IPS-15b (cell line): ENCODE data around the gene NMNAT3.
"Not testable (repeated sequence)": the region's sequence is repeated elsewhere in the genome, so short reads cannot be mapped to it uniquely, and the experiment has no call there.

ENCODE experiments used
- H3K27me3 ChIP-seq: one replicate; pipeline ENCODE4 v1.6.1; 2013; ENCODE audit warnings: low read length; ENCODE audit not compliant: control insufficient read depth, insufficient read depth
- H3K36me3 ChIP-seq: one replicate; pipeline ENCODE4 v1.6.1; 2013; ENCODE audit warnings: low read length; ENCODE audit not compliant: control insufficient read depth, insufficient read depth
- H3K4me1 ChIP-seq: one replicate; pipeline ENCODE4 v1.6.1; 2013; ENCODE audit warnings: mild to moderate bottlenecking, low read length; ENCODE audit not compliant: control insufficient read depth, insufficient read depth
- H3K4me3 ChIP-seq: one replicate; pipeline ENCODE4 v1.5.1; 2013; ENCODE audit warnings: low read depth, low read length
- H3K9ac ChIP-seq: one replicate; pipeline ENCODE4 v1.6.1; 2013; ENCODE audit warnings: low read depth, mild to moderate bottlenecking, low read length
- H3K9me3 ChIP-seq: one replicate; pipeline ENCODE4 v1.6.1; 2013; ENCODE audit warnings: mild to moderate bottlenecking, low read length; ENCODE audit not compliant: control insufficient read depth, insufficient read depth

Gene NMNAT3

DNA sequence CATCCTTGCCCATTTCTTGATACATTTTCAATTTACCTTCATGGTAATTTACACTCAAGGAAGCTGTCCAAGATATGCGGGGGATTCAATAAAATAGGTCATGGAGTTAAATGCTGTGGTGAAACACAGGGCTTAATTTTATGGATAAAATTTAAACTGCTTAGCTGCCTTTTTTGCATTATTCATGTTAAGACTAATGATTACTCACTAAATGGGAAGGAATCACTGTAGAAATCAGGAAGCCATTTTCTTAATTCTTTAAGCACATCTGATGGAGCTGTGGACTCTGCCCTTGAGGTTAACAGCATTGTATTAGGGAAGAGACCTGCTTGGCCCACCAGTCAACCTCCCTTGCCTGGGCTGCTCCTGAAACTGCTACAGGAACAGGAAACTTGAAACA lies 75.8 kb downstream of the NMNAT3 start:
- Histone ChIP-seq H3K36me3 (no peaks in the 10 kb centered on the region), H3K4me3 (no peak overlapping the region), H3K27me3 (no peaks in the 10 kb centered on the region), H3K9me3 (no peaks in the 10 kb centered on the region), H3K9ac (no peak overlapping the region), H3K4me1 (peaks cover 2% of the 10 kb centered on the region)

DNA sequence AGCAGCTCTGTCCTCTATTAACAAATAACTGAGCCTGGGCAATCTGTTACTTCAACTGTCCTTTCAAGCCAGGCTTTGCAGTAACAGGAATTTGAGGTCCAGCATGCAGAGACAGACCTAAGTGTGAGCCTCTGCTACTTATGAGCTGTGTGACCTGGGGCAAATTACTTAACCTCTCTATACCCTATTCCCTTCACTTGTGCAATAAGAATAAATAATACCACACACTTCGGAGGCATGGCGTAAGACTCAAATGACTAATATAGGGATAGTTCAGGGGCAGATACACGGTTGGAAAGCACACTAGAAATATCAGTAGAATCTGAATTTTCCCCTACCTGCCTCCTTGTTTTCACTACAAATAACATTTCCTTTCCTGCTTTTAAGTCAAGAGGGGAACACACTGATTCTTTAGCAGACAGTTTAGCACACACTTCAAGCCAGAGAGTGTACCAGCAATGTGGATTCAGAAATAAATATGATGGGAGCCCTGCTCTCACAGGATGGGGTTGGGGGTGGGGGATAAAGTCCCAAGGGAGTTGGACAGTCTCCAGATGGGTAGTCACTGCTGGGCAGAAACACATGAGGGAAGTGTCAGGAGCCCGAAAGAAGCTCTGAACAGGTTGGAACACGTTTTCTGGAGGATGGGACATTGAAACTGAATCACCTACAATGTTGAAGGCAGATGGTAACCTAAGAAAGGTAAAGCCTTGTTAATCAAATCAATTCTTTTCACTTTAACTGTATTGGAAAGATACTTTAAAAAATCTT lies 76.4 kb downstream of the NMNAT3 start:
- Histone ChIP-seq H3K9me3 (no peaks in the 10 kb centered on the region), H3K4me3 (no peak overlapping the region), H3K4me1 (peaks cover 2% of the 10 kb centered on the region), H3K36me3 (no peaks in the 10 kb centered on the region), H3K9ac (no peak overlapping the region), H3K27me3 (no peaks in the 10 kb centered on the region)

DNA sequence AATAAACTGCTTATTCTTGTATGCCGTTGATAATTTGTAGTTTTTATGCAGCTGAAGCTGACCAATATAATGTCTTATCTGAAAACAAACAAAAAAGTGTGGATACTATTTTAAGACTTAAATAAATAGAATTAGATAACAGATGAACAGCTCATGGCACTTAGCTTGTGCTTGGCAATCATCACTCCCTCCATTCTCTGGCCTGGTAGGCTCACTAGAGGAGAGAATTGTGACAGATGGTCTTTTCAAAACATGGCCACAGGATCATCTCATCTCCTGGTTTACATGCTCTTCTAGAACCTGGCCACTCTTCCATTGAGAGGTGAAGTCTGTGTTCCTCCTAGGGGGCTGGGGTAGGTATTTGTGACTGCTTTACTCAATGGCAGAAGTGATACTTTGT lies 79.8 kb downstream of the NMNAT3 start:
- Histone ChIP-seq H3K9ac (no peak overlapping the region), H3K36me3 (no peaks in the 10 kb centered on the region), H3K27me3 (no peaks in the 10 kb centered on the region), H3K9me3 (no peaks in the 10 kb centered on the region), H3K4me1 (peaks cover 2% of the 10 kb centered on the region), H3K4me3 (no peak overlapping the region)

DNA sequence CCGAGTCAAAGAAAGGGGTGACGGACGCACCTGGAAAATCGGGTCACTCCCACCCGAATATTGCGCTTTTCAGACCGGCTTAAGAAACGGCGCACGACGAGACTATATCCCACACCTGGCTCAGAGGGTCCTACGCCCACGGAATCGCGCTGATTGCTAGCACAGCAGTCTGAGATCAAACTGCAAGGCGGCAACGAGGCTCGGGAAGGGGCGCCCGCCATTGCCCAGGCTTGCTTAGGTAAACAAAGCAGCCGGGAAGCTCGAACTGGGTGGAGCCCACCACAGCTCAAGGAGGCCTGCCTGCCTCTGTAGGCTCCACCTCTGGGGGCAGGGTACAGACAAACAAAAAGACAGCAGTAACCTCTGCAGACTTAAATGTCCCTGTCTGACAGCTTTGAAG lies 86.6 kb downstream of the NMNAT3 start:
- not testable (repeated sequence) for H3K9ac ChIP-seq, H3K9me3 ChIP-seq, H3K4me1 ChIP-seq, H3K36me3 ChIP-seq, H3K4me3 ChIP-seq, H3K27me3 ChIP-seq

DNA sequence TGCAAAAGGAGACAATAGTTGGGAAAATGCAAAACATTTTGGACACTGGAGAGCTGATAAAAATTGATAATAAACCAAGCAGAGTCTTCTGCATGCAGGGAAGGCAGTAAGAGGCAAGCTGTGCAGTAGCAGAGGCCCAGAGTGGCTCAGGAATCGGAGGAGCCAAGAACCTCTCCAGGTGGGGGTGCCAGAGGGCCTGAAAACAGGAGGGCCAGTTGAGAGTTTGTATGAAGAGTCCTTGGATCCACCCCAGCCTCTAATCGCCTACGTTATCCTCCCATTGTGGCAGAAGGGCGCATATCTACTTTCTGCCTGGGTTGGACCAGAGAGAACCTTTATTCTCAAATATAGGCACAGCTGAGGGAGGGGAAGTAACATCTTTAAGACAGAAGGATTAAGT lies 89.3 kb downstream of the NMNAT3 start:
- H3K36me3 ChIP-seq, result no peaks in the 10 kb centered on the region
- no peaks in the 10 kb centered on the region for H3K9me3 ChIP-seq
- no peaks in the 10 kb centered on the region for H3K27me3 ChIP-seq
- no peaks in the 10 kb centered on the region for H3K4me1 ChIP-seq
- no peak overlapping the region for H3K4me3 ChIP-seq
- H3K9ac ChIP-seq, result no peak overlapping the region

DNA sequence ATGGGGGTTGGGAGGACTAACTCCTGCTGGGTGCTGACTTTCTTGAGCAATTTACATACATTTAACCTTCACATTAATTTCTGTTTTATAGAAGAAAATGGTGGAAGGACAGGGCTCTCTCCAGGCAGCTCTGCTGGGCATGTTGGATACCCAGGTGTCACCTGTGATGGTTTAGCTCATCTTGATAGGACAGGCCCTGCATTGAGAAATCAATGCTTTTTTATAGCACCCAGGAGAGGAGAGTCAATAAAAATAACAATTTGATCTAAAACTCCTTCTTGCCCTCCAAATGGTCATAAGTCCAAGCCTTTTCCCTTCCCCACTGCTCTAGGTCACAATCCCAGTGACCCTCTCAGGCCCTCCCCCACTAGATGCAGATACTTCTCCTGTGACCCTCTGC lies 90.0 kb downstream of the NMNAT3 start:
- no peaks in the 10 kb centered on the region for H3K4me1 ChIP-seq
- no peaks in the 10 kb centered on the region for H3K9me3 ChIP-seq
- no peak overlapping the region for H3K4me3 ChIP-seq
- H3K27me3 ChIP-seq, result no peaks in the 10 kb centered on the region
- H3K9ac ChIP-seq, result no peak overlapping the region
- no peaks in the 10 kb centered on the region for H3K36me3 ChIP-seq

DNA sequence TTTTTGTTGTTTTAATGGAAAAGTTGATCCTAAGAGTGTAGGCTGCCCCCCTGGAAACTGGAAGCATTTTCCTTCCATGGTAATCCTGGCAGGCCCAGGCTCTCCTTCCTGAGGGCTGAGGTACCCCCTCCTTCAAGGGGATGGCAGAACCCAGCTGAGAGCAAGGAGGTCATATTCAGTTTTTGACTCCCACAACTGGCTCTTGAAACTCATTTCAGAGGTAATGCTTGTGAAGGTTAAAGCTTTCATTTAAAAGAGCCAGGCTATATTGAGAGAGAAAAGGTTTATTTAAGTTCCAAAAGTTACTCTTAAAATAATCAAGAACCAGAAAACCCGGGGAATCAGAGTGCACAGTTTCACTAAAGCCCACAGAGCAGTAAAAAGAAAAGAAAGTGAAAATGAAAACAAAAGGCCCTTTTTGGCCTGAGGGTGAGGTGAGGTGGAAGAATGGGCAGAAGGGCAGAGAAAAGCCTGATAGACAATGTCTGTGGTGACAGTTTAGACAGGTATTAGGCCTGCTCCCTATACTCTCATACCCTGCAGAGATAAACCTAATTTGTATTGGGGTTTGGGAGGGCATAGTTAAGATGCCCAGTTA lies 91.3 kb downstream of the NMNAT3 start:
- no peaks in the 10 kb centered on the region for H3K36me3 ChIP-seq
- H3K9ac ChIP-seq, result no peak overlapping the region
- H3K9me3 ChIP-seq, result no peaks in the 10 kb centered on the region
- no peaks in the 10 kb centered on the region for H3K4me1 ChIP-seq
- no peak overlapping the region for H3K4me3 ChIP-seq
- no peaks in the 10 kb centered on the region for H3K27me3 ChIP-seq

DNA sequence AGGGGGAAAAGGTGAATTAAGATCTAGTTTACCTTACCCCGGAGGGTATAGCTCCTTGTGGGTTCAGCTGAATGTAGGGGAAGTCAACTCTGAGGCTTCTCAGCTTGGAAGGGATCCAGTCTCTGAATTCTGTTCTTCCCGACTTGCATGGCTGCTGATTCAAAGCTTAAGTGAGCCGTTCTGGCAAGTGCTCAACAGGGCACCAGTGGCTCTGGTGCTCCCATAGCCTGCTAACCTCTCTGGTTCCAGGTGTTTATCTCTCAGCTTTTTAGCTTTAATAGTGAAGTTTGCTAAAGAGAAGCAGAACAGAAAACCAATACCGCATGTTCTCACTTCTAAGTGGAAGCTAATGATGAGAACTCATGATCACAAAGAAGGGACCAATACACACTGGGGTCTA lies 92.0 kb downstream of the NMNAT3 start:
- H3K27me3 ChIP-seq, result no peaks in the 10 kb centered on the region
- H3K9ac ChIP-seq, result no peak overlapping the region
- H3K36me3 ChIP-seq, result no peaks in the 10 kb centered on the region
- H3K4me3 ChIP-seq, result no peak overlapping the region
- no peaks in the 10 kb centered on the region for H3K9me3 ChIP-seq
- no peaks in the 10 kb centered on the region for H3K4me1 ChIP-seq

DNA sequence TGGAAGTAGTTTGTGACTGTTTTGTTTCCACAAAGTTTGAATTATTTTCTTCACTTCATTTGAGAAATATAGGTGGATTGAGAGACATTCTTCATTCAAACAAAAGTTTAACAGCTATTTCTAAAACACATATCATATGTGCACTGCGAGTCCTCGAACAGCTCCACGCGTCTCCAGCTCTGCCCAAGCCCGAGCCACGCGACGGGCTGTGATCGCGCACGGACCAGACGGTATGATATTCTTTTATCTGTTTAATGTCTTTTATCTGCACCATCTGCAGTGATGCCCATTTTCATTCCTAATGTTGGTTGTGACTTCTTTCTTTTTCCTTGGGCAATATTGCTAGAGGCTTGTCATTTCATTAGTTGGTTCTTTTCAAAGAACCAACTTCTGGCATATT lies 94.1 kb downstream of the NMNAT3 start:
- H3K9ac ChIP-seq, H3K4me3 ChIP-seq, H3K36me3 ChIP-seq, H3K4me1 ChIP-seq, H3K27me3 ChIP-seq, H3K9me3 ChIP-seq: not testable (repeated sequence)

DNA sequence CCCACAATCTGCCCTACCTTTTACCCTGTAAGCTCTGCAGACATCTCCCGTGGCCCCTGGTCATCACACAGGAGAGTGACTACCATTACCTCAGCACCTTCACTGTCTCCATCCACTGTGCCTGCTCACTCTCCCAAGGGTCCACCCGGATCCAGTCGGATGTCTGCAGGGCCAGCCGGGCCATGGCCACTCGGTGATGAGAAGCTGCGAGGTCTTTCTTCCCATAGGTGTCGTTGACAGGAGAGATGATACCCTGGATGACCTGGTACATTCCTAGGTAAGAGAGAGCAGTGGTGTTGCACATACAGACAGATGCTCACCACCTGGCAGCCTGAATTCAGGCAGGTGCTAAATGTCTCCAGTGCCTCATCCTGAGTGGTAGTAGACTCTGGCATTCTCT lies 99.0 kb downstream of the NMNAT3 start:
- no peak overlapping the region for H3K9ac ChIP-seq
- no peaks in the 10 kb centered on the region for H3K9me3 ChIP-seq
- H3K4me3 ChIP-seq, result no peak overlapping the region
- H3K4me1 ChIP-seq, result no peaks in the 10 kb centered on the region
- H3K27me3 ChIP-seq, result no peaks in the 10 kb centered on the region
- no peaks in the 10 kb centered on the region for H3K36me3 ChIP-seq

DNA sequence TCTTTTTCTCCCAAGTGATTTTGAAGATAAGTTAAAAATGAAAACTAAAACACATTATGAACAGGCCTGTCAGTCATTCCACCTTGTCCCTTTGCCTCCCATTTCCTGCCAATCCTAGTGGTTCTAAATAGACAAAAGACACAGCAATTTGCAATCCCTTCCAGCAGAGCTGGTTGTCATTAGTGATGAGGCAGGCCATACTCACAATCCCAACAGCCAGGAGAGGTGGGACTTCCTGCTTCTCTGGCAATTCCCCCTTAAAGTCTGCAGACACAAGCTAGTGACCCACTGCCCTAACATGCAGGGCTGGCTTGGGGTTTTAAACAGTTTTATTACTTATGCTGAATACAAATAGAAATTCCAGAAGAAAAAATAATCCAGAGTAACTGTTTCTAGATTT lies 99.9 kb downstream of the NMNAT3 start:
- Histone ChIP-seq H3K4me3 (no peak overlapping the region), H3K4me1 (no peaks in the 10 kb centered on the region), H3K9me3 (no peaks in the 10 kb centered on the region), H3K27me3 (no peaks in the 10 kb centered on the region), H3K9ac (no peak overlapping the region), H3K36me3 (no peaks in the 10 kb centered on the region)

DNA sequence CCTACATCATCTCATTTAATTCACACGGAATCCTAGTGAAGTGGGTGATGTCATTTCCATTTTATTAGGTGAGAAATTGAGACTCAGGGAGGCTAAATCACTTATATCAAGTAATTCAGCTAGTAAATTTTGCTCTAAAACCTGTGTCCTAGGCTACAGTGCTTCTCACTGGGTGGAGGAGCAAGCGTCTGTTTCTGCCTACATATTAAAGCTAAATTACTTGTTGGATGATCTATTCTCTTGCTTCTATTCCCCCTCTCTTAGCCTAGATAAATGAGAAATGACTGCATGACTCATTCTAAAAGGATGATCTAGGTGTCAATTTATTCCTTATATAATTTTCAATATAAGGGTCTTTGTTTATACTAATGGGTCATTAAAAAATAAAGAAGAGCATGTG lies 100.4 kb downstream of the NMNAT3 start:
- no peaks in the 10 kb centered on the region for H3K36me3 ChIP-seq
- no peak overlapping the region for H3K9ac ChIP-seq
- no peaks in the 10 kb centered on the region for H3K4me1 ChIP-seq
- H3K9me3 ChIP-seq, result no peaks in the 10 kb centered on the region
- H3K27me3 ChIP-seq, result no peaks in the 10 kb centered on the region
- H3K4me3 ChIP-seq, result no peak overlapping the region
